HG03097 (cell line): Measurements from ENCODE around the gene C2orf42.
"Not testable (repeated sequence)": the region's sequence is repeated elsewhere in the genome, so short reads cannot be mapped to it uniquely, and the experiment has no call there.

Source experiments
- ATAC-seq: cut with Tn5 transposase; IDR thresholded peaks from one replicate; pipeline ENCODE4 v1.9.1; 2021; ENCODE audit not compliant: unreplicated experiment, low FRiP score

Gene C2orf42

DNA sequence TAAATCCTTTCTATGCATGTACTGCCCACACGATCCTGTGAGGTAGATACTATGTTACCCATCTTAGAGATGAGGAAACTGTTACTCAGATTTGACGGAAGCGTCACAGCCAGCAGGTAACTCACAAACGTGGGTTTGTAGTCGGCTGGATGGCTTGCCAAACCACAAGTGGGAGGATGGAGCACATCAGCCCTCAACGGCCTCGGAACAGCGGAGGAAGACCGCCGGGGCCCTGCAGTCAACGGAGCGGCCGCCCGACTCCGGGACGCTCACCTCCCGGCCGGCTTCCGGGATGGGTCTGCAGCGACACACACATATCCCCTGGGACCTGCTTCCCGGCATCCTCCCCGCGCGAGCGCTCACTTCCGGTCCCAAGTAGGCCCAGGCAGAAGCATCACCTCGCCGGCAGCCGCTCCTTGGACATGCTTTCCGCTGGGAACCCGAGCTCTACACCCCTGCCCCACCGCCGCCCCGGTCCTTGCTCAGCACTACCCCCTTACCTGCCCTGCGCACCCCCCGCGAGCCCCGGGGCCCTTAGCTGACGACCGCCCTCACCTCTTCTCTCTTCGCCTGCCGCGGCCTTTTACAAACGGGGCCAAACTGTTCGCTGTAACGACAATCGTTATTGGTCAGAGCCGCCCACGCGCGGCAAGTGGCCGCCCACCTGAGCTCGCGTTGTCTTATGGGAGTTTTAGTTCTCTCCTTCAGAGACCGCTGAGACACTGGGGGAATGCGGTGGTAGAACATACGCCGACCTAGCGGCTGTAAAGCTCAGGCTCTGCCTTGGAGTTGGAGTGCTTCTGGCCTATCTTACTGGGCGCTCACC lies at the start of gene C2orf42:
Gene C2orf42 (minus strand): TSS at position 602 of the 826 bp plus-strand sequence. CDS start 9,034 bp downstream, outside the sequence.
- peak; percentile 84 for ATAC-seq

DNA sequence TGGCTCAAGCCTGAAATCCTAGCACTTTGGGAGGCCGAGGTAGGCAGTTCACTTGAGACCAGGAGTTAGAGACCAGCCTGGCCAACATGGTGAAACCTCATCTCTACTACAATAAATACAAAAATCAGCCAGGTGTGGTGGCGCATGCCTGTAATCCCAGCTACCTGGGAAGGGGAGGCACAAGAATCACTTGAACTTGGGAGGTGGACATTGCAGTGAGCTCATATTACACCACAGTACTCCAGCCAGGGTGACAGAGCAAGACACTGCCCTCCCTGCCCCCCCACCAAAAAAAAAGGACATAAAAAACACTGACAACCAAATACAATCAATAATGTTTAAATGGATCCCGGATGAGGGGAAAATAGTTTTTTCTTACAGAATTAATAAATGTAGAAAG lies 49.8 kb upstream of the C2orf42 start:
- ATAC-seq = no peak

DNA sequence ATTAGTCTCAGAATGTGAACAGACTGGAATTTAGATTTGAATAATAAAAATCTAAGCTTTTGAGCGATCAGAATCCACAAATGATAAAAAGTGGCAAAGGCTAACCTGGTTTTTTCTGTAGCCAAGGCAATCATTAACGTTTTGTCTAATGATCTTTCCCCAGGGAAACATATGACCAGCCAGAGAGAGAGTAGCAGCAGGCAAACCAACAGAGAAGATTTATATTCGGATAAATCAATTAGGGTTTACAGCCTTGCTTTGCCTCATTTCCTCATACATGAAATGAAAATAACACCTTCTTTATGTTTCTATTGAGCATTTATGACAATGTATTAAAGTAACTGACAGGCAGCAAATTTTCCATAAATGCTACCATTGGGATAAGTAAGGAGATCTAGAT lies 43.1 kb upstream of the C2orf42 start:
- no peak for ATAC-seq

DNA sequence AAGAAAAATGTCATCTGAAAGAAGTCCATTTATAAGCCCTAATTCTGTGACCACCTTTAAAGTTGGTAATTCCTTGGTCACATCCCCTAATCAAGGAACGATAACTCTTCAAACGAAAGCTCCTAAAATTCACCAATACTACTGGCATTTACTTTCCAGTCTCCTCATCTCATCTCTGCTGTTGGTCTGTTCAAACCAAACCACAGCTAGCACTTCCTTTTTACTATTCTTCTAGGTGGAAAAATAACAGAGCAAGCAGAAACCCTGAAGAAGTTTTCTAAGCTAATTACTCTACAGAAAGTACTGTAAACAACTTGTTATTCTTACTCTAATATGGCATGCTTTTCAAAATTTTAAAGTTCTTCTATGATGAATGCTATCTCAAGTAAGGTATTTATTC lies 36.0 kb upstream of the C2orf42 start:
- no peak for ATAC-seq

DNA sequence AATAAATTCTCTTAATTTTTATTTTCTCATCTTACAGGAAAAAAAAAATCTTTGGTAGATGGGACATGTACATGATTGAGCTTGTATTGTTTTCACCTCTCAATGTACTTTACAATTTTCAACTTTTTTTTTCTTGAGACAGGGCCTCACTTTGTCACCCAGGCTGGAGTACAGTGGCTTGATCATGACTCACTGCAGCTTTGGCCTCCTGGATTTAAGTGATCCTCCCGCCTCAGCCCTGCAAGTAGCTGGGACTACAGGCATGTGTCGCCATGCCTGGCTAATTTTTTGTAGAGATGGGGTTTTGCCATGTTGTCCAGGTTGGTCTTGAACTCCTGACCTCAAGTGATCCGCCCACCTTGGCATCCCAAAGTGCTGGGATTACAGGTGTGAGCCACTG lies 32.5 kb upstream of the C2orf42 start:
- ATAC-seq = not testable (repeated sequence)

DNA sequence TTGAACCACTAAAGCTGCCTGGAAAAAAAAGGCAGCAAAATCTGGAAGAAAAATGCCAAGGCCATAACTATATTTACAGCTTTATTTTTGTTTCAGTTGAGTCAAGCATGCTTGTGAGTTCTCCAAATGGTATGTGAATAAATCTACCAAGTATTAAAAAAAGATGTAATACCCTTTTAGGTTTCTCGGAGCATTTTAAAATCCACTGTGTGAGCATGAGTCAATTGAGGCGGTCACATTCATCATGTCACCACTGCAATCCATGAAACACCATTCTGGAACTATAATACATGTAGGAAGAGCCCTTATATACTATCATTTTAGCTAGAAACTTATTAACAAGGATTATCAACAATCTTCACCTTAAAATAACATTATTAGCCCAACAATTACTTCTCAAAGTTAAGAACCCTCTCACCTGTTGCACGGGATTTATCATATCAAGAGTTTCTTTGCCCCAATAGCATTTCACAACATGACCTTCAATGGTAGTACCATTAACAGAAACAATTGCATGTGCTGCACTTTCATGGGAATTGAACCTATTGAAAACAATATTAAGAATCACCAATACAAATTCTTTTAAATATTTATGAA lies 24.2 kb upstream of the C2orf42 start:
- ATAC-seq = no peak

DNA sequence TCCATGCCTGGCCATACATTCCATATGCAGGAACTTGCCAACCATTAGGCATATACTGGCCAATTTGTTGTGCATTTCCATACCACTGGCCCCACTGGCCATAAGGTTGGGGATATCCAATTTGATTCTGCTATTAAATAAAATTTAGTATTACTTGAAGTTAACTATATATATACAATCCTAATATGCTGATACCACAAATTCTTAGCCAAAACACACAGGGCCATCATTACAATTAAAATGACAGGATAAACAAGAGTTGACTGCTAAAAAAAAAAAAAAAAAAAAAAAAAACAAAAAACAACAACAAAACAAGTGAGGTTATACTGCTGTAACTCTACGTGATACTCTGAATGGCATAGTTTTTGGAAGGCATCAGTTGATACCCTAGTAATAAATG lies 23.5 kb upstream of the C2orf42 start:
- no peak for ATAC-seq

DNA sequence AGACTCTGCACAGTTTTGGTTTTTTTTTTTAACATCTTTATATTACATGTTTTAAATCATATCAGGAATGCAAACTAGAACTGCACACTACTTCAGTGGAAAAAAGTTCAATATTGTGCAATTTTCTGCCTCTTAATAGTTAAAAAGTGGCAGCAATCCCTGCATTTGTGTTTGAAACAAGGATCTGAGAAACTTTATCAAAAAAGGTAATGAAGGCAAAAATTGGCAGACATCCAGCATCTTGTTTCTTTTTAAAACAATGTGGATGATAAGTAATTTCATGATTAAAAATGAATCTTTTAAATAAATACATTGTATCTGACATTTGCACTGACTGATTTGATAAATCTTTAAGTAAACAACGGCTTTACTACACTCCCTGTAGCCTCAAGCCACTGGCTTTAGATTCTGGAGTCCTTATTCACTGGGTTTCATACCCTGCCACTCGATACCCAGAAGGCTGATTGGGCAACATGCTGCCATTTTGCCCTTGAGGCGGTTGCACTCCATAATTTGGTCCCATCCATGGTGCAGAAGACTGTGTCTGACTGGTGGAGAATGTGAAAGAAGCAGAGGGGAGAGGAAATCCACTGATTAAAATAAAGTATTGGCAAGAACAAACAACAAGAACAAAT lies 21.6 kb upstream of the C2orf42 start:
- no peak for ATAC-seq

DNA sequence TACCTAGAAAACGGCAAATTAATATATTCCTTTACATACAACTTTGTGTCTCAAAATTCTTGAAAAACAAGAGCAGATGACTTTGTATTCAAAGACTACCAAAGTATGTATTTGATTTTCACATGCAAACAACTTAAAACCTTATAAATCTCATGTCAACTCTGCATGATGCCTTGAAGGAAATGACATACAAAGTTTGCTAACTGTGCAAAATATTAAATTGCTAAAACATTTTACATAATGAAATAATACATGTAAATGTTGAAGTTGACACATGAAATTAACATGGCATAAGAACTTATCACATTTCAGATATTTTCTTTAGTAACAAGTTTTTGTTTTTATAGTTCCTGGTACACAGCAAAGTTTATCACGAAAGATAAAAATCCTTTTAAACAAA lies 20.8 kb upstream of the C2orf42 start:
- no peak for ATAC-seq

DNA sequence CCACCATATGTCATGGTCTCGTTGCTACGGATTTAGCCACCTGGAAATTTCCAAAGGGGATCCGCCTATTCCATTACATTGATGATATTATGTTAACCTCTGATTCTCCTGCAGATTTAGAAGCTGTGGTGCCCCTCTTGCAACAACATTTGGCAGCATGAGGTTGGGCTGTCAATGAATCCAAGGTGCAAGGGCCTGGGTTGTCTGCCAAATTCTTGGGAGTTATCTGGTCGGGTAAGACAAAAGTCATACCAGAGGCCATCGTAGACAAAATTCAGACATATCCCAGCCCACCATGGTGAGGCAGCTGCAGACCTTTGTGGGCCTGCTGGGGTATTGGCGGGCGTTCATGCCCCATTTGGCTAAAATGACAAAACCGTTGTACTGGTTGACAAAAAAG lies 13.6 kb upstream of the C2orf42 start:
- no peak for ATAC-seq

DNA sequence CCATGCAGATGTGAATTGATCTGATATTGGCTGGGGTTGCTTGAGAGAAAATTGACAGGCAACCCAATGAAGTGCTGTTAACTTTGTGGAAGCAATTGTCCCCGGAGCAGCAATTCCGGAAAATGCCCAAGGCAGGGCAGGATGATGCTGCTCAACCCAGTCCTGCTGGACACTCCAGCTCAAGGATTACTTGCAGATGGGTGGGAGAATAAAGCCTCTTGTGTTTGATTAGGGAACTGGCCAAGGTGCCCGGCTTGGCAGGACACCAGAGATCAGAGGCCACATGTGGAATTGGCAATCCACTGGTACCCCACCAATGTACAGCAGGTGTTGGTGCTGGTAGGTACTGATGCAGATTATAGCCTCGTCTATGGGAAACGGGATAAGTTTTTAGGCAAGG lies 12.3 kb upstream of the C2orf42 start:
- ATAC-seq = no peak

DNA sequence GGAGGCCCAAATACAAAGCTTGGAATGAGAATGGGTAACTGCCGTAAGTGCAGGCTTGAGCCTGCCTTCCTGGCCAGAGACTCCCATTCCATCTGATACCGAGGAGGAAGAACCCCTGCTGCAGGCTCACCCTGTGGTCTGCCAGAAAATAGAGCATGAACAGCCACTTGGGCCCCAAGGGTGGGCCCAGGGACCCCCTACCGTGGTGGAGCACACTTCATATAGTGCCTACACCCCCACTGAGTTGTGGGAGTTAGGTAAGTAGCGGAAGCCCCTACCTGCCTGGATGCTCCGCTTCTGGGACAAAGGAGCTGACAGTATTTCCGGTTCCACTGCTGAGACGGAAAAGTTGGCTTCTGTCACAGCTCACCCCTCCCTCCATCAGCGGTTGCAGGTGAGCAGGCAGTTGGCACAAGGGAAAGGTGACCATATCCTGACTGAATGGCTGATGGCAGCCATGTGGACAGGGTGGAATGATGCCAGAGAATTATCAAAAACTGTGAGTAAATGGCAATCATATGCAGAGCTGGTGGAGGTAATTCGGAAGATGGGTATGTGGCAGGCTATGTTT lies 11.5 kb upstream of the C2orf42 start:
- no peak for ATAC-seq

DNA sequence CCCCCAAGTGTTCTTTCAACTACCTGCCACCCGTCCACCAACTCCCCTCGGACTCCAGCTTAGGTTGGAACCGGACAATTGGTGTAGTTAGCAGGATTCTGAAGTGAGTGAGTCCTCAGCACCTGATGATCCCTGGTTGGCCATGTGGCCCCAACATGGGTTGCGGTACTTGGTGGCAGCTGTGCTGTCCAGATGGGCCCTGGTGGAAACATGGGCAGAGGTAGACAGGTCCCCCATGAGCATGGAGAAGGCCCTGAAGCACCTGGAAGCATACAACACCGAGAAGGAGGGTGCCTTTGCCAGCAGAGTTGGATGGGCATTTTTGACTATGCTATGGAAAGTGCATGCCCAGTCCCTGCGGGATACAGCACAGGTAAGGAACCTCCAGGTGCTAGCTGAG lies 11.0 kb upstream of the C2orf42 start:
- ATAC-seq = no peak

DNA sequence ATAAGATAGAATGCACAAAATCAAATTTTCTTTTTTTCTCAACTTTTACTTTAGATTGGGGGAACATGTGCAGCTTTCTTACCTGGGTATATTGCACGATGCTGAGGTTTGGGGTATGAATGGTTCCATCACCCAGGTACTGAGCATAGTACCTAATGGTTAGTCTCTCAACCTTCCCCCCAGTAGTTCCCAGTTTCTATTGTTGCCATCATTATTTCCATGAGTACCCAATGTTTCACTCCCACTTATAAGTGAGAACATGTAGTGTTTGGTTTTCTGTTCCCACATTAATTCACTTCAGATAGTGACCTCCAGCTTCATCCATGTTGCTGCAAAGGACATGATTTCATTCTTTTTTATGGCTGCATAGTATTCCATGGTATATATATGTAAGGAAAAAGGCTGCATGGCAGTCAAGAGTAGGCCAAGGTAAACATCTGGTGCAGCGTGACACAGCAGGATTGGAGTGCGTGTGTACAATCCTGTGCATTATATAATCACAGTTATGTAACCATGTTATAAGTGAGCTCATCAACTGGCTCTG lies 10.5 kb upstream of the C2orf42 start:
- ATAC-seq = no peak

DNA sequence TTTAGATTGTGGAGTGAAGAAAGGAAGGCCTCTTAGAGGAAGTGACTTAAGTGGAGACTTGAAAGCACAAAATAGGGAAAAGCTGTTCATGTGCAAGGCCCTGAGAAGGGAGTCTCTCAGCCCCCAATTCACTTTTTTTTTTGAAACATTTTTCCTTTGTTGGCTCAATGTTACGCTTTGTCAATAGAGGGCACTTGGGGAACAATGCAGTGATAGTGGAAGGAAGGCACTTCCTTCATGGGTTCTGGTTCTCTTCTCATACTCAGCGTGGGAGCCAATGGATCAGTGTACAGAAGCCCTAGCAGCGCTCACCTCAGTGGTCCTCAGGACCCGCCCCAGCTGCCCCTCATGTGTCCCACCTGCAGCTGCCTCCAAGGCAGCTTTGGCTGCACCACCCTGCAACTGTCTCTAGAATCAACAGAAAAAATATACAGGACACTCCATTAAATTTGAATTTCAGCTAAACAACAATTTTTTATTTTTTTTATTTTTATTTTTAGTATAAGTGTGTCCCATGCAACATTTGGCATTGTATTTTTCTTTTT lies 8.6 kb upstream of the C2orf42 start:
- ATAC-seq = no peak

DNA sequence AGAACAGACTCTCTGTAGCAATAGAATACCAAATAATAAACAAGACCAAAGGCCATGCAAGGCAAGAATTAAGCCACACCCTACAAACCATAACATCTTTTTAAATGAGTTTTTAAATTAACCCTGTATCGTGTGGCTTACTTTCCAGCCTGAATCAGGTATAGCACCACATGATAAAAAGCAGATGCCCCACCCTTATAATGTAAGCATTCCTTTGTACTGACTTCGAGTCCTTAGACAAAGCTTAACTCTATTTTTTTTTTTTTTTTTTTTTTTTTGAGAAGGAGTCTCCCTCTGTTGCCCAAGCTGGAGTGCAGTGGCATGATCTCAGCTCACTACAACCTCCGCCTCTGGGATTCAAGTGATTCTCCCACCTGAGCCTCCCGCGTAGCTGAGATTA lies 1.7 kb upstream of the C2orf42 start:
- ATAC-seq = no peak

DNA sequence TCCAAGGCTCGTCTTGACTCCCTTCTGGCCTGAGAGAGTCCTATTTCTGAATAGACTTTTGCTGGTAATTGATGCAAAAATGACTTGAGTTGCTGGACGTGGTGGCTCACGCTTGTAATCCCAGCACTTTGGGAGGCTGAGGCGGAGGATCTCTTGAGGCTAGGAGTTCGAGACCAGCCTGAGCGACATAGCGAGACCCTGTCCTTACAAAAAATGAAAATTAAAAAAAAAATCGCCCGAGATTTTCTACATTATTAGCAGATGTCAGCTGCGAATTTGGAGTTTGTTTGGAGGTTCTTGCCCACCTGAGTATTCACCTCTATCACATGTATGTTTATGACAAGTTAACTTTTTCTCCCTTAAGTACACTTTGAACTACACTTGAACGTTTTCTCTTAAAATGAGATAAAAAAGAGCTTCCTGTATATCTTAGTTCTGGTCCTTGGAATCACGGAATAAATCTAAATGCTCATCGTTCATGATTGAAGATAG lies 471 bp upstream of the C2orf42 start:
- no peak for ATAC-seq

DNA sequence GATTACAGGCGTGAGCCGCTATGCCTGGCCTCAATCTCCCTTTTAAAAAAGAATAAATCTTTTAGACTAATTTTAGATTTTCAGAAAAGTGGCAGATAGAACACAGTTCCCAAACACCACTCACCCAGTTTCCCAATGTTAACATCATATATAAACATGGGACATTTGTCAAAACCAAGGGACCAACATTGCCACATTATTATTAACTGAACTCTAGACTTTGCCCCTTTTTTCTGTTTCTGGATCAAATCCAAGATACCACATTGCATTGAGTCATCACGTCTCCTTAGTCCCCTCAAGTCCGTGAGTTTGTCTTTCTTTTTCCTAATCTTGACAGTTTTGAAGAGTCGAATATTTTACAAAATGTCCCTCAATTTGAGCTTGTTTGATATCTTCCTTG lies 2.4 kb downstream of the C2orf42 start:
- ATAC-seq = no peak

DNA sequence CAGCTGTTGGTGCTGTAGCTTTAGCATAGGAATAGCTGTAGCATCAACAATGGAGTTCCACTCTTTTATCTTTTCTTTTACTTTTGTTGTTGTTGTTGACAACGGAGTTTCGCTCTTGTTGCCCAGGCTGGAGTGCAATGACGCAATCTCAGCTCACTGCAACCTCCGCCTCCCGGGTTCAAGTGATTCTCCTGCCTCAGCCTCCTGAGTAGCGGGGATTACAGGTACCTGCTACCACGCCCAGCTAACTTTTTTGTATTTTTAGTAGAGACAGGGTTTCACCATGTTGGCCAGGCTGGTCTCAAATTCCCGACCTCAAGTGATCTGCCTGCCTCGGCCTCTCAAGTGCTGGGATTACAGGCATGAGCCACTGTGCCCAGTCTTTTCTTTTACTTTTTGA lies 3.6 kb downstream of the C2orf42 start:
- ATAC-seq = not testable (repeated sequence)

DNA sequence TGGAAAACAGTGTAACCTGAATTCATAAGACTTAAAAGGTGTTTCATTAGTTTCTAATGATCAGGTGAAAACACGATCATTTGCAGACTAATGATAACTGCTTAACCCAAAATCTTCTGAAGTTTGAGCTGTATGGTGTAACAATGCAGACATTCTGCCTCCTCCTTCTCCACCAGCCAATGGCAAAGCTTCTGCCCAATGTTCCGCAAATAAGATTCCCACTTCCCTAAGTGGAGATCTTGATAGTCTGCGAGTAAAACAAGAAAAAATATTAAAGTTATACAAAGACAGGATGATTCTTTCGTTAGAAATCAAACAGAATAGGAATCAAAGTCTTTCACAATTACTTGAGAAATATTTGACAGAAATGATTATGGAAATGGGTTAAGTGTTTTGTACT lies 8.1 kb downstream of the C2orf42 start:
- ATAC-seq = no peak
